ENCODE measurements around the gene FOXN4.

The FOXN4 gene

GRCh38 chr12:109290061-109290460 lies 19.0 kb downstream of the FOXN4 start:
- Histone ChIP-seq H3K27ac (ENCODE audit: low read depth, low read length) (no peak overlapping the region), H3K18ac (ENCODE audit: low read length) (no peak overlapping the region), H2BK120ac (ENCODE audit: insufficient read depth, low read length, poor library complexity) (no peak overlapping the region), H3K9me3 (ENCODE audit: insufficient read depth, low read depth, low read length) (no peaks in the 10 kb centered on the region), H4K91ac (ENCODE audit: low read depth, low read length) (no peak overlapping the region), H4K12ac (ENCODE audit: low read depth, low read length) (no peak overlapping the region), H3K4ac (ENCODE audit: low read depth, low read length) (no peak overlapping the region), H2BK5ac (ENCODE audit: low read depth, low read length, poor library complexity) (no peak overlapping the region), H2AFZ (ENCODE audit: insufficient read depth, low read length, poor library complexity) (no peak overlapping the region), H3K23ac (ENCODE audit: low read length) (no peak overlapping the region), H3K14ac (ENCODE audit: low read length) (no peak overlapping the region), H3K9ac (ENCODE audit: low read length) (no peak overlapping the region), H4K8ac (ENCODE audit: low read depth, low read length) (no peak overlapping the region), H2BK12ac (ENCODE audit: low read length) (no peak overlapping the region), H3K79me2 (ENCODE audit: control insufficient read depth, insufficient read depth, low read length, poor library complexity) (no peaks in the 10 kb centered on the region), H2AK5ac (ENCODE audit: low read length) (no peak overlapping the region), H3K4me3 (ENCODE audit: low read depth, low read length) (no peak overlapping the region), H3K27me3 (ENCODE audit: insufficient read depth, low read length) (no peaks in the 10 kb centered on the region), H3K36me3 (ENCODE audit: control insufficient read depth in 1 of 2, insufficient read depth in 2 of 2, low read length in 2 of 2) (no peaks in the 10 kb centered on the region), H3K4me2 (ENCODE audit: low read length) (no peak overlapping the region), H3K79me1 (ENCODE audit: low read length) (no peaks in the 10 kb centered on the region), H3K4me1 (ENCODE audit: control insufficient read depth in 1 of 2, insufficient read depth in 2 of 2, low read length in 2 of 2) (no peaks in the 10 kb centered on the region)
- no CpG with 5 or more reads among the region's 18 CpGs for WGBS (ENCODE audit: extremely low coverage, insufficient coverage, insufficient read length)
- DNase-seq = no peak

- Histone ChIP-seq H4K12ac (ENCODE audit: low read depth, low read length) (no peak overlapping the region), H3K36me3 (ENCODE audit: control insufficient read depth in 1 of 2, insufficient read depth in 2 of 2, low read length in 2 of 2) (no peaks in the 10 kb centered on the region), H3K27me3 (ENCODE audit: insufficient read depth, low read length) (no peaks in the 10 kb centered on the region), H3K27ac (ENCODE audit: low read depth, low read length) (no peak overlapping the region), H3K4ac (ENCODE audit: low read depth, low read length) (no peak overlapping the region), H3K23ac (ENCODE audit: low read length) (no peak overlapping the region), H3K4me2 (ENCODE audit: low read length) (no peak overlapping the region), H2BK5ac (ENCODE audit: low read depth, low read length, poor library complexity) (no peak overlapping the region), H3K79me2 (ENCODE audit: control insufficient read depth, insufficient read depth, low read length, poor library complexity) (no peaks in the 10 kb centered on the region), H3K4me3 (ENCODE audit: low read depth, low read length) (no peak overlapping the region), H3K9ac (ENCODE audit: low read length) (no peak overlapping the region), H4K8ac (ENCODE audit: low read depth, low read length) (no peak overlapping the region), H2AK5ac (ENCODE audit: low read length) (no peak overlapping the region), H3K79me1 (ENCODE audit: low read length) (no peaks in the 10 kb centered on the region), H3K9me3 (ENCODE audit: insufficient read depth, low read depth, low read length) (no peaks in the 10 kb centered on the region), H2BK12ac (ENCODE audit: low read length) (no peak overlapping the region), H3K14ac (ENCODE audit: low read length) (no peak overlapping the region), H2AFZ (ENCODE audit: insufficient read depth, low read length, poor library complexity) (no peak overlapping the region), H4K91ac (ENCODE audit: low read depth, low read length) (no peak overlapping the region), H3K4me1 (ENCODE audit: control insufficient read depth in 1 of 2, insufficient read depth in 2 of 2, low read length in 2 of 2) (no peaks in the 10 kb centered on the region), H3K18ac (ENCODE audit: low read length) (no peak overlapping the region), H2BK120ac (ENCODE audit: insufficient read depth, low read length, poor library complexity) (no peak overlapping the region)
- WGBS (ENCODE audit: extremely low coverage, insufficient coverage, insufficient read length) = no CpG with 5 or more reads among the region's 6 CpGs
- no peak for DNase-seq
Measured at GRCh38 chr12:109289551-109289950, 19.5 kb downstream of the FOXN4 start.

- no peak overlapping the region for H3K4ac ChIP-seq (ENCODE audit: low read depth, low read length)
- no peaks in the 10 kb centered on the region for H3K27me3 ChIP-seq (ENCODE audit: insufficient read depth, low read length)
- no peak overlapping the region for H3K4me2 ChIP-seq (ENCODE audit: low read length)
- H2BK5ac ChIP-seq (ENCODE audit: low read depth, low read length, poor library complexity) = no peak overlapping the region
- H4K12ac ChIP-seq (ENCODE audit: low read depth, low read length) = no peak overlapping the region
- no peak overlapping the region for H2BK12ac ChIP-seq (ENCODE audit: low read length)
- H4K8ac ChIP-seq (ENCODE audit: low read depth, low read length) = no peak overlapping the region
- H3K36me3 ChIP-seq (ENCODE audit: control insufficient read depth in 1 of 2, insufficient read depth in 2 of 2, low read length in 2 of 2) = no peaks in the 10 kb centered on the region
- no peak overlapping the region for H3K27ac ChIP-seq (ENCODE audit: low read depth, low read length)
- no peak overlapping the region for H3K18ac ChIP-seq (ENCODE audit: low read length)
- no peaks in the 10 kb centered on the region for H3K9me3 ChIP-seq (ENCODE audit: insufficient read depth, low read depth, low read length)
- H4K91ac ChIP-seq (ENCODE audit: low read depth, low read length) = no peak overlapping the region
- H2AFZ ChIP-seq (ENCODE audit: insufficient read depth, low read length, poor library complexity) = no peak overlapping the region
- H3K79me1 ChIP-seq (ENCODE audit: low read length) = no peaks in the 10 kb centered on the region
- H3K9ac ChIP-seq (ENCODE audit: low read length) = no peak overlapping the region
- no peak overlapping the region for H2BK120ac ChIP-seq (ENCODE audit: insufficient read depth, low read length, poor library complexity)
- no CpG with 5 or more reads among the region's 4 CpGs for WGBS (ENCODE audit: extremely low coverage, insufficient coverage, insufficient read length)
- no peaks in the 10 kb centered on the region for H3K79me2 ChIP-seq (ENCODE audit: control insufficient read depth, insufficient read depth, low read length, poor library complexity)
- H3K14ac ChIP-seq (ENCODE audit: low read length) = no peak overlapping the region
- no peak overlapping the region for H3K23ac ChIP-seq (ENCODE audit: low read length)
- H3K4me3 ChIP-seq (ENCODE audit: low read depth, low read length) = no peak overlapping the region
- no peak for DNase-seq
- no peaks in the 10 kb centered on the region for H3K4me1 ChIP-seq (ENCODE audit: control insufficient read depth in 1 of 2, insufficient read depth in 2 of 2, low read length in 2 of 2)
- H2AK5ac ChIP-seq (ENCODE audit: low read length) = no peak overlapping the region
Measured at GRCh38 chr12:109289004-109289403, 20.1 kb downstream of the FOXN4 start.

DNA sequence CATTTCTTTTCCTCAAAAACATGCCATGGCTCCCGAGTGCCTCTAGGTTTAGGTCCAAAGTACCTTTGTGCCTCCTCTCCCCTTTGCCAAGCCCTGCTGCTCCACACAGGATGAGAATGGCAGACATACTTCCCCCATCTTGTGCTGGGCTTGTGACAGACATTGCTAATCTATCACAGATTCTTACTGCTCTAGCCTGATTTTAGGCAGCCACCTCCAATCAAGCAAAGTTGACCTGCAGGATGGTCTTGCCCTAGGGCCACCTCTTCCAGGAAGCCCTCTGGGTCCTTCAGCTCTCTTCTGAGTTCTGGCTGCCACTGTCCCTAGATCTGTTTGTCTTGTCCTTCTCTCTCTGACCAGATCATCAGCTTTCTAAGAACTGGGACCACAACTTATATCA lies 20.5 kb downstream of the FOXN4 start:
- Histone ChIP-seq H3K4me3 (ENCODE audit: low read depth, low read length) (no peak overlapping the region), H3K18ac (ENCODE audit: low read length) (no peak overlapping the region), H2BK12ac (ENCODE audit: low read length) (no peak overlapping the region), H2AFZ (ENCODE audit: insufficient read depth, low read length, poor library complexity) (no peak overlapping the region), H4K91ac (ENCODE audit: low read depth, low read length) (no peak overlapping the region), H3K9me3 (ENCODE audit: insufficient read depth, low read depth, low read length) (no peaks in the 10 kb centered on the region), H2BK5ac (ENCODE audit: low read depth, low read length, poor library complexity) (no peak overlapping the region), H3K14ac (ENCODE audit: low read length) (no peak overlapping the region), H3K36me3 (ENCODE audit: control insufficient read depth in 1 of 2, insufficient read depth in 2 of 2, low read length in 2 of 2) (no peaks in the 10 kb centered on the region), H3K79me1 (ENCODE audit: low read length) (no peaks in the 10 kb centered on the region), H4K8ac (ENCODE audit: low read depth, low read length) (no peak overlapping the region), H3K9ac (ENCODE audit: low read length) (no peak overlapping the region), H4K12ac (ENCODE audit: low read depth, low read length) (no peak overlapping the region), H2BK120ac (ENCODE audit: insufficient read depth, low read length, poor library complexity) (no peak overlapping the region), H2AK5ac (ENCODE audit: low read length) (no peak overlapping the region), H3K27me3 (ENCODE audit: insufficient read depth, low read length) (no peaks in the 10 kb centered on the region), H3K4me1 (ENCODE audit: control insufficient read depth in 1 of 2, insufficient read depth in 2 of 2, low read length in 2 of 2) (no peaks in the 10 kb centered on the region), H3K23ac (ENCODE audit: low read length) (no peak overlapping the region), H3K4me2 (ENCODE audit: low read length) (no peak overlapping the region), H3K4ac (ENCODE audit: low read depth, low read length) (no peak overlapping the region), H3K79me2 (ENCODE audit: control insufficient read depth, insufficient read depth, low read length, poor library complexity) (no peaks in the 10 kb centered on the region), H3K27ac (ENCODE audit: low read depth, low read length) (no peak overlapping the region)
- no peak for DNase-seq
- no CpG with 5 or more reads among the region's 1 CpG for WGBS (ENCODE audit: extremely low coverage, insufficient coverage, insufficient read length)
